Measurements from ENCODE around the gene MPP4. TPM values are rescaled to one million over a fixed set of nuclear protein-coding genes. Genes with fewer than 3 reads are reported as not detected.

Gene MPP4
- total and polyA plus RNA-seq, 2 of the 13 experiments (the other 11 are each of a cell fraction or from before 2014, with no cell fraction given) = not detected

DNA sequence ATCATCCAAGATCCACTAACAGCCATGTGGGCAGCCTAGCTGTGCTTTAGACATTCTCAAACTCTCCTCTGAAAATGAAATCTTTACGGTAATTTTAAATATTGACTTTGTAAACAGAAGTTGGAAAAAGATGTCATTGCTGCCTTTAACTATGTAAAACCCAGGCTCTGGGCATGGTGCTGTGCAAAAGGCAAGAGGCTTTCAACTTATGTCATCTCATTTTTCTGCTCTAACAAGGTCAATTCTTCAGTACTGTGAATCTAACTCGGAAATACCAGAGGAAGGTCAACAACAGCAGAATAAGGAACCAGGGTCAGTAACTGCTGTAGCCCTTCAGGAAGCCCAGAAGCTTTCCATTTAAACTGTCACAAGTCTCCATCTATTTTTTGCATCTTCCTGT lies 37.0 kb upstream of the MPP4 start (continued):
- TF ChIP-seq ZNF34 (CRISPR knock-in tag; IDR thresholded peaks at IDR 0.05; ENCODE audit: borderline replicate concordance) (no peak), FOXJ3 (CRISPR knock-in tag; IDR thresholded peaks at IDR 0.05; ENCODE audit: borderline replicate concordance) (peak; percentile 74; the same call in 1 of the 2 replicates), ZNF766 (CRISPR knock-in tag; IDR thresholded peaks at IDR 0.05; ENCODE audit: borderline replicate concordance) (no peak), KDM5A (IDR thresholded peaks at IDR 0.05; ENCODE audit: borderline replicate concordance, low read length) (no peak), ZNF264 (CRISPR knock-in tag; IDR thresholded peaks at IDR 0.05) (peak; percentile 61; the same call in 1 of the 2 replicates), BRCA1 (CRISPR knock-in tag; IDR thresholded peaks at IDR 0.05) (no peak), ZBTB7A (CRISPR knock-in tag; IDR thresholded peaks at IDR 0.05) (no peak), ZNF557 (CRISPR knock-in tag; IDR thresholded peaks at IDR 0.05) (0 out of 2 replicates have a peak, but pooled peaks have one; percentile 27), ZNF30 (CRISPR knock-in tag; IDR thresholded peaks at IDR 0.05) (no peak), KDM6A (CRISPR knock-in tag; IDR thresholded peaks at IDR 0.05; ENCODE audit: low read depth) (no peak), KDM1A (CRISPR knock-in tag; IDR thresholded peaks at IDR 0.05) (no peak), REL (CRISPR knock-in tag; conservative IDR thresholded peaks at IDR 0.05) (no peak), STAG1 (CRISPR knock-in tag; IDR thresholded peaks at IDR 0.05) (no peak), FOXK2 (IDR thresholded peaks at IDR 0.05) (no peak), ZKSCAN5 (CRISPR knock-in tag; IDR thresholded peaks at IDR 0.05) (no peak), ZNF788 (CRISPR knock-in tag; IDR thresholded peaks at IDR 0.05; ENCODE audit: borderline replicate concordance) (no peak), CHD2 (IDR thresholded peaks at IDR 0.05; ENCODE audit: low read depth, low read length) (no peak), DR1 (CRISPR knock-in tag; IDR thresholded peaks at IDR 0.05) (no peak), NBN (conservative IDR thresholded peaks at IDR 0.05) (no peak), RFXANK (CRISPR knock-in tag; IDR thresholded peaks at IDR 0.05) (no peak)
- TF ChIP-seq, protein P1, sequence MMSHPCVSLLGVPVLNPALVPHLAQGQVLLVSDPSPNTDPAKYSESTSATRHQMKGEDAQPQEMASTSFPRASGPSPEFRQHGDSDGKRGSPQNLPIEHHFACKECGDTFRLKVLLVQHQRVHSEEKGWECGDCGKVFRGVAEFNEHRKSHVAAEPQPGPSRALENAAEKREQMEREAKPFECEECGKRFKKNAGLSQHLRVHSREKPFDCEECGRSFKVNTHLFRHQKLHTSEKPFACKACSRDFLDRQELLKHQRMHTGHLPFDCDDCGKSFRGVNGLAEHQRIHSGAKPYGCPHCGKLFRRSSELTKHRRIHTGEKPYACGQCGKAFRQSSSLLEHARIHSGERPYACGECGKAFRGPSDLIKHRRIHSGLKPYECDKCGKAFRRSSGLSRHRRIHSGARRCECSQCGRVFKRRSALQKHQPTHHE (CRISPR knock-in tag; IDR thresholded peaks at IDR 0.05; ENCODE audit: borderline replicate concordance) = no peak
- TF ChIP-seq, protein P2, sequence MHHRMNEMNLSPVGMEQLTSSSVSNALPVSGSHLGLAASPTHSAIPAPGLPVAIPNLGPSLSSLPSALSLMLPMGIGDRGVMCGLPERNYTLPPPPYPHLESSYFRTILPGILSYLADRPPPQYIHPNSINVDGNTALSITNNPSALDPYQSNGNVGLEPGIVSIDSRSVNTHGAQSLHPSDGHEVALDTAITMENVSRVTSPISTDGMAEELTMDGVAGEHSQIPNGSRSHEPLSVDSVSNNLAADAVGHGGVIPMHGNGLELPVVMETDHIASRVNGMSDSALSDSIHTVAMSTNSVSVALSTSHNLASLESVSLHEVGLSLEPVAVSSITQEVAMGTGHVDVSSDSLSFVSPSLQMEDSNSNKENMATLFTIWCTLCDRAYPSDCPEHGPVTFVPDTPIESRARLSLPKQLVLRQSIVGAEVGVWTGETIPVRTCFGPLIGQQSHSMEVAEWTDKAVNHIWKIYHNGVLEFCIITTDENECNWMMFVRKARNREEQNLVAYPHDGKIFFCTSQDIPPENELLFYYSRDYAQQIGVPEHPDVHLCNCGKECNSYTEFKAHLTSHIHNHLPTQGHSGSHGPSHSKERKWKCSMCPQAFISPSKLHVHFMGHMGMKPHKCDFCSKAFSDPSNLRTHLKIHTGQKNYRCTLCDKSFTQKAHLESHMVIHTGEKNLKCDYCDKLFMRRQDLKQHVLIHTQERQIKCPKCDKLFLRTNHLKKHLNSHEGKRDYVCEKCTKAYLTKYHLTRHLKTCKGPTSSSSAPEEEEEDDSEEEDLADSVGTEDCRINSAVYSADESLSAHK (CRISPR knock-in tag; IDR thresholded peaks at IDR 0.05; ENCODE audit: borderline replicate concordance) = no peak
- TF ChIP-seq, protein P3, sequence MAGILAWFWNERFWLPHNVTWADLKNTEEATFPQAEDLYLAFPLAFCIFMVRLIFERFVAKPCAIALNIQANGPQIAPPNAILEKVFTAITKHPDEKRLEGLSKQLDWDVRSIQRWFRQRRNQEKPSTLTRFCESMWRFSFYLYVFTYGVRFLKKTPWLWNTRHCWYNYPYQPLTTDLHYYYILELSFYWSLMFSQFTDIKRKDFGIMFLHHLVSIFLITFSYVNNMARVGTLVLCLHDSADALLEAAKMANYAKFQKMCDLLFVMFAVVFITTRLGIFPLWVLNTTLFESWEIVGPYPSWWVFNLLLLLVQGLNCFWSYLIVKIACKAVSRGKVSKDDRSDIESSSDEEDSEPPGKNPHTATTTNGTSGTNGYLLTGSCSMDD (CRISPR knock-in tag; IDR thresholded peaks at IDR 0.05) = no peak
- TF ChIP-seq, protein P4, sequence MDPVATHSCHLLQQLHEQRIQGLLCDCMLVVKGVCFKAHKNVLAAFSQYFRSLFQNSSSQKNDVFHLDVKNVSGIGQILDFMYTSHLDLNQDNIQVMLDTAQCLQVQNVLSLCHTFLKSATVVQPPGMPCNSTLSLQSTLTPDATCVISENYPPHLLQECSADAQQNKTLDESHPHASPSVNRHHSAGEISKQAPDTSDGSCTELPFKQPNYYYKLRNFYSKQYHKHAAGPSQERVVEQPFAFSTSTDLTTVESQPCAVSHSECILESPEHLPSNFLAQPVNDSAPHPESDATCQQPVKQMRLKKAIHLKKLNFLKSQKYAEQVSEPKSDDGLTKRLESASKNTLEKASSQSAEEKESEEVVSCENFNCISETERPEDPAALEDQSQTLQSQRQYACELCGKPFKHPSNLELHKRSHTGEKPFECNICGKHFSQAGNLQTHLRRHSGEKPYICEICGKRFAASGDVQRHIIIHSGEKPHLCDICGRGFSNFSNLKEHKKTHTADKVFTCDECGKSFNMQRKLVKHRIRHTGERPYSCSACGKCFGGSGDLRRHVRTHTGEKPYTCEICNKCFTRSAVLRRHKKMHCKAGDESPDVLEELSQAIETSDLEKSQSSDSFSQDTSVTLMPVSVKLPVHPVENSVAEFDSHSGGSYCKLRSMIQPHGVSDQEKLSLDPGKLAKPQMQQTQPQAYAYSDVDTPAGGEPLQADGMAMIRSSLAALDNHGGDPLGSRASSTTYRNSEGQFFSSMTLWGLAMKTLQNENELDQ (CRISPR knock-in tag; IDR thresholded peaks at IDR 0.05; ENCODE audit: borderline replicate concordance) = no peak
- TF ChIP-seq, protein P5, sequence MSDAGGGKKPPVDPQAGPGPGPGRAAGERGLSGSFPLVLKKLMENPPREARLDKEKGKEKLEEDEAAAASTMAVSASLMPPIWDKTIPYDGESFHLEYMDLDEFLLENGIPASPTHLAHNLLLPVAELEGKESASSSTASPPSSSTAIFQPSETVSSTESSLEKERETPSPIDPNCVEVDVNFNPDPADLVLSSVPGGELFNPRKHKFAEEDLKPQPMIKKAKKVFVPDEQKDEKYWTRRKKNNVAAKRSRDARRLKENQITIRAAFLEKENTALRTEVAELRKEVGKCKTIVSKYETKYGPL (CRISPR knock-in tag; IDR thresholded peaks at IDR 0.05) = 0 out of 2 replicates have a peak, but pooled peaks have one; percentile 29
- TF ChIP-seq, protein P6, sequence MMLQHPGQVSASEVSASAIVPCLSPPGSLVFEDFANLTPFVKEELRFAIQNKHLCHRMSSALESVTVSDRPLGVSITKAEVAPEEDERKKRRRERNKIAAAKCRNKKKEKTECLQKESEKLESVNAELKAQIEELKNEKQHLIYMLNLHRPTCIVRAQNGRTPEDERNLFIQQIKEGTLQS (CRISPR knock-in tag; IDR thresholded peaks at IDR 0.05) = no peak
